Measurements from ENCODE around the gene RAPGEF6. TPM values are rescaled to one million over a fixed set of nuclear protein-coding genes. Genes with fewer than 3 reads are reported as not detected.
"Not testable (repeated sequence)": the region's sequence is repeated elsewhere in the genome, so short reads cannot be mapped to it uniquely, and the experiment has no call there.

The RAPGEF6 gene
- total and polyA plus RNA-seq, 4 donors: 3.9 to 73.1 (median 10.8) TPM

DNA sequence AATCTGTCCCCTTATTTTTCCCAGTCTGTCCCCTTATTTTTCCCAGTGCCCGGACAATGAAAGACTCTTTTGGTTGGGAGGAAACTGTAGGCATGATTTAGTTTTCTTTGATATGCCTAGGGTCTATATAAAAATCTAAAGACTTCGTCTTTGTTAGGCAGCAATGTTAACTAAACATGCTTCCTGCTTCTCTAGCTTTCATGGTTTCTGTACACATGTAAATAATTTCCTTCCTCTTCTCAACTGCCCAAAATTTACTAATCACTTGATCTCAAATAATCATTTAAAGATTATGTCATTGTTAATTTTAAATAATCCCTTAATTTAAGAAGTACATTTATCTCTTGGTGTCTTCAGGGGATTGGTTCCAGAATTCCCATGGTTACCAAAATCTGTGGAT, 47.8 kb upstream of the RAPGEF6 start:
- ATAC-seq (ENCODE audit: insufficient read depth, low FRiP score) (no peak), DNase-seq (no peak)
- no peaks in the 10 kb centered on the region for H3K27me3 ChIP-seq (ENCODE audit: control insufficient read depth in 3 of 3, insufficient read depth in 3 of 3, low read length in 2 of 3)
- TF ChIP-seq CTCF (IDR thresholded peaks at IDR 0.05; ENCODE audit: control extremely low read depth, extremely low read depth): no peak
- peaks cover 0 to 21% (median 2%) of the 10 kb centered on the region in 4 donors for H3K36me3 ChIP-seq (ENCODE audit: control insufficient read depth in 4 of 4, insufficient read depth in 4 of 4, low read length in 4 of 4)
- no peak overlapping the region for H3K27ac ChIP-seq (ENCODE audit: low read depth in 1 of 2, low read length in 1 of 2)
- H3K4me1 ChIP-seq (ENCODE audit: control insufficient read depth in 5 of 5, insufficient read depth in 5 of 5, low read length in 5 of 5): peaks cover 0 to 14% (median 0%) of the 10 kb centered on the region in 5 donors
- WGBS, 2 donors: 21 to 56% methylated on average over 2 of the region's 2 CpGs
- H3K4me3 ChIP-seq: no peak overlapping the region
- H3K9ac ChIP-seq (ENCODE audit: insufficient read depth in 1 of 2, low read length in 2 of 2): no peak overlapping the region
- H3K9me3 ChIP-seq (ENCODE audit: control insufficient read depth in 4 of 4, insufficient read depth in 3 of 4, low read length in 3 of 4): no peaks in the 10 kb centered on the region

GRCh38 chr5:131682175-131682574, 47.1 kb upstream of the RAPGEF6 start:
- 97 to 98% methylated on average over 5 of the region's 5 CpGs for WGBS, 2 donors
- Histone ChIP-seq H3K9ac (ENCODE audit: insufficient read depth in 1 of 2, low read length in 2 of 2) (no peak overlapping the region), H3K4me3 (no peak overlapping the region), H3K4me1 (ENCODE audit: control insufficient read depth in 5 of 5, insufficient read depth in 5 of 5, low read length in 5 of 5) (peaks cover 0 to 14% (median 2%) of the 10 kb centered on the region in 5 donors), H3K36me3 (ENCODE audit: control insufficient read depth in 4 of 4, insufficient read depth in 4 of 4, low read length in 4 of 4) (peaks cover 3 to 22% (median 6%) of the 10 kb centered on the region in 4 donors), H3K27ac (ENCODE audit: low read depth in 1 of 2, low read length in 1 of 2) (no peak overlapping the region), H3K9me3 (ENCODE audit: control insufficient read depth in 4 of 4, insufficient read depth in 3 of 4, low read length in 3 of 4) (no peaks in the 10 kb centered on the region), H3K27me3 (ENCODE audit: control insufficient read depth in 3 of 3, insufficient read depth in 3 of 3, low read length in 2 of 3) (no peaks in the 10 kb centered on the region)
- DNase-seq: no peak
- TF ChIP-seq CTCF (IDR thresholded peaks at IDR 0.05; ENCODE audit: control extremely low read depth, extremely low read depth): no peak
- ATAC-seq (ENCODE audit: insufficient read depth, low FRiP score): no peak

DNA sequence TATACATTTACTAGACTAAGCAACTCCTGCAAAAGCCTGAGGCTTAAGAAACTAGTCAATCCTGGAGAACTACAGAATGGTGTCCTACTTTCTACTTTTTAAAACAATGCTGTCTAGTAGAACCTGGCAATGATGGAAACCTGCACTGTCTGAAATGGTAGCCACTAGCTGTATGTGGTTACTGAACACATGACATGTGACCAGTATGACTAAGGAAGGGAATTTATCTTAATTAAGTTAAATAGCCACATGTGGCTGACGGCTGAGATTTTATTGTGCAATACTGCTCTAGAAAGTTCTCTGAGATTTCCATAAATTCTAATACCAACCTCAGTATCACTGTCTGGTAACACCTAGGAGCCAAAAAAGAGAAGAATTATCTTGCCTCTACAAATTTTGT, 44.9 kb upstream of the RAPGEF6 start:
- no peaks in the 10 kb centered on the region for H3K27me3 ChIP-seq (ENCODE audit: control insufficient read depth in 3 of 3, insufficient read depth in 3 of 3, low read length in 2 of 3)
- 31 to 44% methylated on average over 1 of the region's 1 CpG for WGBS, 2 donors
- no peaks in the 10 kb centered on the region for H3K9me3 ChIP-seq (ENCODE audit: control insufficient read depth in 4 of 4, insufficient read depth in 3 of 4, low read length in 3 of 4)
- TF ChIP-seq CTCF (IDR thresholded peaks at IDR 0.05; ENCODE audit: control extremely low read depth, extremely low read depth): no peak
- H3K4me1 ChIP-seq (ENCODE audit: control insufficient read depth in 5 of 5, insufficient read depth in 5 of 5, low read length in 5 of 5): peaks cover 0 to 6% (median 0%) of the 10 kb centered on the region in 5 donors
- no peak overlapping the region for H3K27ac ChIP-seq (ENCODE audit: low read depth in 1 of 2, low read length in 1 of 2)
- DNase-seq (no peak), ATAC-seq (ENCODE audit: insufficient read depth, low FRiP score) (no peak)
- H3K9ac ChIP-seq (ENCODE audit: insufficient read depth in 1 of 2, low read length in 2 of 2): no peak overlapping the region
- H3K4me3 ChIP-seq: no peak overlapping the region
- peaks cover 9 to 32% (median 12%) of the 10 kb centered on the region in 4 donors for H3K36me3 ChIP-seq (ENCODE audit: control insufficient read depth in 4 of 4, insufficient read depth in 4 of 4, low read length in 4 of 4)

- H3K27me3 ChIP-seq (ENCODE audit: control insufficient read depth in 3 of 3, insufficient read depth in 3 of 3, low read length in 2 of 3); DNase-seq; ATAC-seq (ENCODE audit: insufficient read depth, low FRiP score); H3K9me3 ChIP-seq (ENCODE audit: control insufficient read depth in 4 of 4, insufficient read depth in 3 of 4, low read length in 3 of 4); H3K27ac ChIP-seq (ENCODE audit: low read depth in 1 of 2, low read length in 1 of 2); H3K9ac ChIP-seq (ENCODE audit: insufficient read depth in 1 of 2, low read length in 2 of 2); H3K4me1 ChIP-seq (ENCODE audit: control insufficient read depth in 5 of 5, insufficient read depth in 5 of 5, low read length in 5 of 5); H3K4me3 ChIP-seq: not testable (repeated sequence)
- 79 to 93% methylated on average over 7 to 8 of the region's 10 CpGs for WGBS, 2 donors
- H3K36me3 ChIP-seq (ENCODE audit: control insufficient read depth in 4 of 4, insufficient read depth in 4 of 4, low read length in 4 of 4): peaks cover 10 to 33% (median 14%) of the 10 kb centered on the region in 4 donors
Observed at GRCh38 chr5:131678273-131678672, 43.2 kb upstream of the RAPGEF6 start.
